IMR-90 (cell line): ENCODE measurements around the gene FOXN4.

Source experiments
- POLR2A ChIP-seq: IDR thresholded peaks from 2 replicates; pipeline ENCODE4 v1.6.1; 2012; ENCODE audit warnings: mild to moderate bottlenecking, low read depth, low read length
- TF ChIP-seq, protein P1 (sequence below): conservative IDR thresholded peaks from 2 replicates; pipeline ENCODE4 v1.5.1; 2012; ENCODE audit warnings: mild to moderate bottlenecking, low read depth, low read length, improper control_type of control experiment
- TF ChIP-seq, protein P2 (sequence below): fragments of 150-350 bp; IDR thresholded peaks from 2 replicates; pipeline ENCODE4 v1.6.1; 2017; ENCODE audit warnings: mild to moderate bottlenecking, antibody characterized with exemption, low read length, low read depth

DNA sequence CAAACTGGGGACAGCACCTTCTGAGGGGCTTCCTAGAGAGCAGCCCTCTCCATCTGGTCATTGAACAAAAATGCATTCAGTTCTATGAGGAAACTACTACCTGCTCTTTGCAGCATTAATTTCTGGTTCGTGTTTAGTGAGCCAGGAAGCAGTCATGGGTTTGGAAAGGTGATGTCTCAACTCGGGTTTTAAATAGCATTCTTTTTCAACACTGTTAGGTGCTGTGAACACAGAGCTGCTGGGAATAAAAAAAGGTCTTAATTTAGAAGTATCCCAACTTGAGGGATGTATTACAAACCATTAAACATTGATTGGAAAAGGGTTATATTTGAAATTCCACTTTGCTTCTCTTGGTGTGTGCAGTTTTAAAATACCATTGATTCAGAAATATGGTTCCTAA is 47.9 kb upstream of the FOXN4 start:
- TF ChIP-seq, protein P1, sequence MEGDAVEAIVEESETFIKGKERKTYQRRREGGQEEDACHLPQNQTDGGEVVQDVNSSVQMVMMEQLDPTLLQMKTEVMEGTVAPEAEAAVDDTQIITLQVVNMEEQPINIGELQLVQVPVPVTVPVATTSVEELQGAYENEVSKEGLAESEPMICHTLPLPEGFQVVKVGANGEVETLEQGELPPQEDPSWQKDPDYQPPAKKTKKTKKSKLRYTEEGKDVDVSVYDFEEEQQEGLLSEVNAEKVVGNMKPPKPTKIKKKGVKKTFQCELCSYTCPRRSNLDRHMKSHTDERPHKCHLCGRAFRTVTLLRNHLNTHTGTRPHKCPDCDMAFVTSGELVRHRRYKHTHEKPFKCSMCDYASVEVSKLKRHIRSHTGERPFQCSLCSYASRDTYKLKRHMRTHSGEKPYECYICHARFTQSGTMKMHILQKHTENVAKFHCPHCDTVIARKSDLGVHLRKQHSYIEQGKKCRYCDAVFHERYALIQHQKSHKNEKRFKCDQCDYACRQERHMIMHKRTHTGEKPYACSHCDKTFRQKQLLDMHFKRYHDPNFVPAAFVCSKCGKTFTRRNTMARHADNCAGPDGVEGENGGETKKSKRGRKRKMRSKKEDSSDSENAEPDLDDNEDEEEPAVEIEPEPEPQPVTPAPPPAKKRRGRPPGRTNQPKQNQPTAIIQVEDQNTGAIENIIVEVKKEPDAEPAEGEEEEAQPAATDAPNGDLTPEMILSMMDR, result no peak
- TF ChIP-seq POLR2A, result no peak
- TF ChIP-seq, protein P2, sequence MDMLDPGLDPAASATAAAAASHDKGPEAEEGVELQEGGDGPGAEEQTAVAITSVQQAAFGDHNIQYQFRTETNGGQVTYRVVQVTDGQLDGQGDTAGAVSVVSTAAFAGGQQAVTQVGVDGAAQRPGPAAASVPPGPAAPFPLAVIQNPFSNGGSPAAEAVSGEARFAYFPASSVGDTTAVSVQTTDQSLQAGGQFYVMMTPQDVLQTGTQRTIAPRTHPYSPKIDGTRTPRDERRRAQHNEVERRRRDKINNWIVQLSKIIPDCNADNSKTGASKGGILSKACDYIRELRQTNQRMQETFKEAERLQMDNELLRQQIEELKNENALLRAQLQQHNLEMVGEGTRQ, result no peak
